GM23338 (cell line): ENCODE results near the gene TAS2R13. TPM values are rescaled to one million over a fixed set of nuclear protein-coding genes. Genes with fewer than 3 reads are reported as not detected.
A peak's percentile ranks its signal among the peaks of the same experiment; 100 is the strongest.

Source experiments
- ATAC-seq: fragments of 200-7000 bp; cut with Tn5 transposase; 3 replicates; pipeline ENCODE4 v1.9.1; 2020
- DNase-seq: peaks from one replicate; pipeline ENCODE4 v3.0.0-alpha.2; 2015; ENCODE audit warnings: low spot score
- H2AFZ ChIP-seq: fragments of 200-600 bp; sonication (generic); 2 replicates; pipeline ENCODE4 v1.8.0; 2016; ENCODE audit warnings: antibody characterized with exemption, mild to moderate bottlenecking, moderate library complexity
- H3F3A ChIP-seq: fragments of 200-600 bp; sonication (generic); replicated peaks from 2 replicates; pipeline ENCODE4 v1.8.0; 2017; ENCODE audit warnings: antibody characterized with exemption, mixed run types, low read depth
- H3K27ac ChIP-seq: fragments of 200-600 bp; sonication (generic); 2 replicates; pipeline ENCODE4 v1.6.1; 2016; ENCODE audit warnings: low read depth
- H3K27me3 ChIP-seq: fragments of 200-600 bp; sonication (generic); 2 replicates; pipeline ENCODE4 v1.8.0; 2016; ENCODE audit warnings: mild to moderate bottlenecking, mixed run types, moderate library complexity; ENCODE audit not compliant: insufficient read depth
- H3K36me3 ChIP-seq: fragments of 200-600 bp; sonication (generic); 2 replicates; pipeline ENCODE4 v1.8.0; 2016; ENCODE audit warnings: mild to moderate bottlenecking; ENCODE audit not compliant: insufficient read depth
- H3K4me1 ChIP-seq: fragments of 200-600 bp; sonication (generic); 2 replicates; pipeline ENCODE4 v1.8.0; 2016; ENCODE audit warnings: mild to moderate bottlenecking, moderate library complexity; ENCODE audit not compliant: insufficient read depth
- H3K4me2 ChIP-seq: fragments of 200-600 bp; sonication (generic); 2 replicates; pipeline ENCODE4 v1.7.1; 2017; ENCODE audit warnings: mixed run types
- H3K4me3 ChIP-seq: fragments of 200-600 bp; sonication (generic); 2 replicates; pipeline ENCODE4 v1.6.1; 2016; ENCODE audit warnings: mixed run types
- H3K79me2 ChIP-seq: fragments of 200-600 bp; sonication (generic); replicated peaks from 2 replicates; pipeline ENCODE4 v1.8.0; 2017; ENCODE audit warnings: mild to moderate bottlenecking; ENCODE audit not compliant: insufficient read depth
- H3K9me2 ChIP-seq: fragments of 200-600 bp; sonication (generic); 2 replicates; pipeline ENCODE4 v1.8.0; 2017; ENCODE audit not compliant: insufficient read depth
- H4K20me1 ChIP-seq: fragments of 200-600 bp; sonication (generic); replicated peaks from 2 replicates; pipeline ENCODE4 v1.8.0; 2017; ENCODE audit warnings: mild to moderate bottlenecking; ENCODE audit not compliant: insufficient read depth
- H3K27ac Mint-ChIP-seq: 2 replicates; pipeline ENCODE4 v1.8.0; 2020; ENCODE audit warnings: inconsistent platforms, mild to moderate bottlenecking, moderate library complexity, mixed read lengths
- H3K27me3 Mint-ChIP-seq: 3 replicates; pipeline ENCODE4 v1.8.0; 2022; ENCODE audit warnings: low read depth, mild to moderate bottlenecking, moderate library complexity, mixed read lengths, inconsistent platforms; ENCODE audit not compliant: insufficient read depth, poor library complexity
- H3K36me3 Mint-ChIP-seq: 3 replicates; pipeline ENCODE4 v1.8.0; 2021; ENCODE audit warnings: low read depth, mild to moderate bottlenecking, inconsistent platforms, moderate library complexity, mixed read lengths
- H3K4me1 Mint-ChIP-seq: 3 replicates; pipeline ENCODE4 v1.8.0; 2020; ENCODE audit warnings: mild to moderate bottlenecking, inconsistent platforms, mixed read lengths
- H3K4me3 Mint-ChIP-seq: 3 replicates; pipeline ENCODE4 v1.8.0; 2021; ENCODE audit warnings: moderate library complexity, mild to moderate bottlenecking, inconsistent platforms, mixed read lengths
- H3K9me3 Mint-ChIP-seq: 3 replicates; pipeline ENCODE4 v1.8.0; 2020; ENCODE audit warnings: moderate library complexity, mild to moderate bottlenecking, inconsistent platforms, mixed read lengths
- CREB1 ChIP-seq: fragments of 250-450 bp; sonication (Bioruptor Pico); IDR thresholded peaks from 2 replicates; pipeline ENCODE4 v1.5.0; 2020; ENCODE audit warnings: low read depth, mild to moderate bottlenecking, moderate library complexity
- CTCF ChIP-seq, 2 experiments: fragments of 200-600 bp in 1 of 2; sonication (generic) in 1 of 2; conservative IDR thresholded peaks; 2 replicates each; pipeline versions ENCODE4 v1.5.1 to v1.6.1; 2016 to 2017; ENCODE audit warnings: antibody characterized with exemption in 2 of 2, low read depth in 2 of 2, mild to moderate bottlenecking in 2 of 2, moderate library complexity in 1 of 2
- EZH2 ChIP-seq: fragments of 200-600 bp; sonication (generic); IDR thresholded peaks from one replicate; pipeline ENCODE4 v1.8.0; 2017; ENCODE audit warnings: antibody characterized with exemption, mild to moderate bottlenecking, low read depth; ENCODE audit not compliant: unreplicated experiment
- JUNB ChIP-seq: IDR thresholded peaks from one replicate; pipeline ENCODE4 v1.6.1; 2016; ENCODE audit warnings: antibody characterized with exemption; ENCODE audit not compliant: unreplicated experiment
- NANOG ChIP-seq: IDR thresholded peaks from 2 replicates; pipeline ENCODE4 v1.6.1; 2016; ENCODE audit warnings: antibody characterized with exemption, borderline replicate concordance
- POLR2AphosphoS5 ChIP-seq: IDR thresholded peaks from 2 replicates; pipeline ENCODE4 v1.6.1; 2016; ENCODE audit warnings: antibody characterized with exemption, low read depth
- REST ChIP-seq: IDR thresholded peaks from one replicate; pipeline ENCODE4 v1.6.1; 2018; ENCODE audit warnings: antibody characterized with exemption; ENCODE audit not compliant: unreplicated experiment
- STAT1 ChIP-seq: IDR thresholded peaks from one replicate; pipeline ENCODE4 v1.6.1; 2016; ENCODE audit warnings: antibody characterized with exemption; ENCODE audit not compliant: unreplicated experiment
- ZNF114 ChIP-seq: fragments of 250-450 bp; sonication (Bioruptor Pico); IDR thresholded peaks from 2 replicates; pipeline ENCODE4 v1.5.0; 2020; ENCODE audit warnings: mild to moderate bottlenecking, moderate library complexity
- ZNF462 ChIP-seq: fragments of 250-450 bp; sonication (Bioruptor Pico); IDR thresholded peaks from 2 replicates; pipeline ENCODE4 v1.5.0; 2020; ENCODE audit warnings: mild to moderate bottlenecking, moderate library complexity
- polyA plus RNA-seq: library from polyadenylated mRNA; unstranded; fragments of >200 nt; fragmentation: Nextera tagmentation; extraction: Ambion mirVana; gene quantifications from 2 replicates; pipeline ENCODE4 v1.2.1, GENCODE V29; 2016
- total RNA-seq: library from RNA; depleted of rRNA; stranded (reverse); fragments of >200 nt; shearing (Covaris generic); gene quantifications from 2 replicates; pipeline ENCODE4 v1.2.3, GENCODE V29; 2014

The TAS2R13 gene
- total and polyA plus RNA-seq, 2 experiments from 2014 or later = 3.6 TPM; not detected in 1

- TF ChIP-seq CTCF (conservative IDR thresholded peaks at IDR 0.05; ENCODE audit: low read depth in 2 of 2) = no peak
Measured at GRCh38 chr12:10926269-10926668, 16.9 kb upstream of the TAS2R13 start (continued).

- Histone ChIP-seq H3K27me3 (no peaks in the 10 kb centered on the region), H3K36me3 (no peaks in the 10 kb centered on the region), H3K4me3 (no peak overlapping the region), H2AFZ (no peak overlapping the region), H3F3A (no peaks in the 10 kb centered on the region), H3K4me1 (peaks cover 5% of the 10 kb centered on the region), H3K79me2 (no peaks in the 10 kb centered on the region), H3K9me2 (0 out of 2 replicates have a peak, but pooled peaks cover 4% of the 10 kb centered on the region), H3K27ac (no peak overlapping the region), H4K20me1 (no peaks in the 10 kb centered on the region), H3K4me2 (no peak overlapping the region)
- H3K9me3 Mint-ChIP-seq = peaks cover 1% of the 10 kb centered on the region; the same call in 1 of the 3 replicates
- ATAC-seq (peak; percentile 52), DNase-seq (no peak)
- TF ChIP-seq EZH2 (no peak), NANOG (no peak), ZNF114 (no peak)
- H3K4me1 Mint-ChIP-seq = peaks cover 5% of the 10 kb centered on the region; the same call in 1 of the 3 replicates
- H3K27me3 Mint-ChIP-seq = peaks cover 7% of the 10 kb centered on the region
- H3K36me3 Mint-ChIP-seq = peaks cover 1% of the 10 kb centered on the region; the same call in 1 of the 3 replicates
- H3K27ac Mint-ChIP-seq = no peak overlapping the region
- H3K4me3 Mint-ChIP-seq = no peak overlapping the region
Measured at GRCh38 chr12:10919809-10920208, 10.4 kb upstream of the TAS2R13 start.

GRCh38 chr12:10910380-10910779 is 1.0 kb upstream of the TAS2R13 start:
- H2AFZ ChIP-seq = no peak overlapping the region
- DNase-seq (no peak), ATAC-seq (no peak)
- H3K27ac ChIP-seq = no peak overlapping the region
- no peaks in the 10 kb centered on the region for H3K36me3 ChIP-seq
- Mint-ChIP-seq H3K9me3 (no peaks in the 10 kb centered on the region; the same call in 1 of the 3 replicates), H3K36me3 (peaks cover 3% of the 10 kb centered on the region; the same call in 2 of the 3 replicates), H3K27ac (no peak overlapping the region), H3K4me1 (peaks cover 6% of the 10 kb centered on the region), H3K27me3 (no peaks in the 10 kb centered on the region), H3K4me3 (no peak overlapping the region)
- H3K4me1 ChIP-seq = peaks cover 13% of the 10 kb centered on the region
- H3K4me3 ChIP-seq = no peak overlapping the region
- no peaks in the 10 kb centered on the region for H4K20me1 ChIP-seq
- H3K4me2 ChIP-seq = no peak overlapping the region
- no peaks in the 10 kb centered on the region for H3F3A ChIP-seq
- no peaks in the 10 kb centered on the region for H3K27me3 ChIP-seq
- no peaks in the 10 kb centered on the region for H3K79me2 ChIP-seq
- H3K9me2 ChIP-seq = no peaks in the 10 kb centered on the region
- TF ChIP-seq JUNB (no peak), POLR2AphosphoS5 (no peak), EZH2 (no peak), ZNF462 (CRISPR knock-in tag) (no peak), REST (no peak), STAT1 (no peak), CREB1 (no peak)
